ENCODE results near the gene GATAD2A.

GATAD2A gene

DNA sequence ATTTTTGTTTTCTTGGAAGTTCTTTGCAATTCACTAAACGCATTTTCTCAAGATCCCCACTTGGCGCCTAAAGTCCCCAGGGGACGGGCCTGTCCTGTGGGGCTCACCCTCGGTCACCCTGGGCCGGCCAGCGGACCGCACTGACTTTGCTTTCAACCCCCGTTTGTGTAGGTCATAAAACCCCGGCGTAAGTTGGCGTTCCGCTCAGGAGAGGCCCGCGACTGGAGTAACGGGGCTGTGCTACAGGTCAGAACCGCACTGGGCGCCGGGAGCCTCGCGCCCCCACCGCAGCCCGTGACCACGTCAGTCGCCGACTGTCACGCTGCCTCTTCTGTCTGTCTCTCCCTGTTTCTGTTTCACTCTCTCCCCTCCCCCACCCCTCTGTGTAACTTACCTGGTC lies 96.3 kb downstream of the GATAD2A start:
- no peak overlapping the region for H2AFZ ChIP-seq
- H3K4me2 ChIP-seq (ENCODE audit: low read length) = no peak overlapping the region
- TF ChIP-seq, protein P1, sequence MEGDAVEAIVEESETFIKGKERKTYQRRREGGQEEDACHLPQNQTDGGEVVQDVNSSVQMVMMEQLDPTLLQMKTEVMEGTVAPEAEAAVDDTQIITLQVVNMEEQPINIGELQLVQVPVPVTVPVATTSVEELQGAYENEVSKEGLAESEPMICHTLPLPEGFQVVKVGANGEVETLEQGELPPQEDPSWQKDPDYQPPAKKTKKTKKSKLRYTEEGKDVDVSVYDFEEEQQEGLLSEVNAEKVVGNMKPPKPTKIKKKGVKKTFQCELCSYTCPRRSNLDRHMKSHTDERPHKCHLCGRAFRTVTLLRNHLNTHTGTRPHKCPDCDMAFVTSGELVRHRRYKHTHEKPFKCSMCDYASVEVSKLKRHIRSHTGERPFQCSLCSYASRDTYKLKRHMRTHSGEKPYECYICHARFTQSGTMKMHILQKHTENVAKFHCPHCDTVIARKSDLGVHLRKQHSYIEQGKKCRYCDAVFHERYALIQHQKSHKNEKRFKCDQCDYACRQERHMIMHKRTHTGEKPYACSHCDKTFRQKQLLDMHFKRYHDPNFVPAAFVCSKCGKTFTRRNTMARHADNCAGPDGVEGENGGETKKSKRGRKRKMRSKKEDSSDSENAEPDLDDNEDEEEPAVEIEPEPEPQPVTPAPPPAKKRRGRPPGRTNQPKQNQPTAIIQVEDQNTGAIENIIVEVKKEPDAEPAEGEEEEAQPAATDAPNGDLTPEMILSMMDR (IDR thresholded peaks at IDR 0.05) = no peak
- no peaks in the 10 kb centered on the region for H3K4me1 ChIP-seq
- H3K9ac ChIP-seq = no peak overlapping the region
- no peak overlapping the region for H3K4me3 ChIP-seq (ENCODE audit: low read depth, low read length)
- no peak overlapping the region for H3K27ac ChIP-seq
- H3K9me3 ChIP-seq (ENCODE audit: control insufficient read depth, low read length) = no peaks in the 10 kb centered on the region
- no peaks in the 10 kb centered on the region for H3K27me3 ChIP-seq (ENCODE audit: control insufficient read depth, insufficient read depth, low read length)
- peaks cover 31% of the 10 kb centered on the region for H3K79me2 ChIP-seq
- no peaks in the 10 kb centered on the region for H3K36me3 ChIP-seq (ENCODE audit: control insufficient read depth, insufficient read depth, low read length)

DNA sequence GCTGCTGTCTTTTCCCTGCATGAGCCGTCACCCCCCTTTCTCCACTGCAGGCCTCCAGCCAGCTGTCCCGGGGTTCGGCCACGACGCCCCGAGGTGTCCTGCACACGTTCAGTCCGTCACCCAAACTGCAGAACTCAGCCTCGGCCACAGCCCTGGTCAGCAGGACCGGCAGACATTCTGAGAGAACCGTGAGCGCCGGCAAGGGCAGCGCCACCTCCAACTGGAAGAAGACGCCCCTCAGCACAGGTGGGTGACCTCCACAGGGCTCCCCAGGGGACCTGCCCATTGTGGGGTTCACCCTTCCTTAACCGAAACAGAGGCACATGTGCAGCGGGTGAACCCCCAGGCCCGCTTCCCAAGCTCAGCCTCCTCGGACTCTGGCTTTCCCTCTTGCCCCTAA lies 96.8 kb downstream of the GATAD2A start:
- no peak overlapping the region for H3K4me3 ChIP-seq (ENCODE audit: low read depth, low read length)
- no peaks in the 10 kb centered on the region for H3K27me3 ChIP-seq (ENCODE audit: control insufficient read depth, insufficient read depth, low read length)
- TF ChIP-seq, protein P1 (IDR thresholded peaks at IDR 0.05) = no peak
- H3K36me3 ChIP-seq (ENCODE audit: control insufficient read depth, insufficient read depth, low read length) = no peaks in the 10 kb centered on the region
- H3K4me2 ChIP-seq (ENCODE audit: low read length) = no peak overlapping the region
- H3K27ac ChIP-seq = no peak overlapping the region
- H3K79me2 ChIP-seq = peaks cover 26% of the 10 kb centered on the region
- no peaks in the 10 kb centered on the region for H3K9me3 ChIP-seq (ENCODE audit: control insufficient read depth, low read length)
- H3K4me1 ChIP-seq = no peaks in the 10 kb centered on the region
- H3K9ac ChIP-seq = no peak overlapping the region
- H2AFZ ChIP-seq = no peak overlapping the region

DNA sequence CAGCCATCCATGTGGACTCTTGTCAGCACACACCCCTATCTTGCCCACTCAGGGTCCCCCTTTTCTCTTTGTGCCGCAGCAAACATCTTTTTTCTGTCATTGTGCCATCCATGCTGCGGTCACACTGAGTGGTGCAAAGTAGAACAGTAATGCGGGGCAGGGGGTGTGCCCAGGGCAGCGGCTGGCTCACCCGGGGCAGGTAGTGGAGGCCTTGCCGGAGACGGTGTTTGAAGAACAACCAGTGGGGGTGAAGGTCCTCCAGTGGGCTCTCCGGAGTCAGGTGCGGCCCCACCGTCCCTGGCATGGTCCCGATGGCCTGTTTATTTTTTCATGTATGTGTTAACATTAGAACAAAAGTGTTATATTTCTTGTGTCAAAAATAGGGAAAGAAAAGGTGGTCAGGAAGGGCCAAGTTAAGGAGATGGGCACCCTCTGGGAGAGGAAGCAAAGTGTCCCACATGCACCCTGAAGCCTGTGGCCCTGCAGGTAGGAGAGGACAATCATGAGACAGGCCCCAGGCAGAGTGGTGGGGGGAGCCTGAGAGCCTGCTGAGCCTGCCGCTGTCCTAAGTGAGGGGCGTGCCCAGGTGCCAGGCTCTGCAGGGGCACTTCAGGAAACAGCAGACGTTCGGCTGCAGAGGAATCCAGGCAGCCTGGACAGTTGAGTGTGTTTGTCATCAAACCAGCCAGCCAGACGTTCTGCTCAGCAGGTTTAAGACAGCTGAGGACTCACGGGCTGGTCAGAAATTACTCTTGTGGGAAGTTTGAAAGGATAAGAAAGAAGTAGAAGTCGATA lies 97.5 kb downstream of the GATAD2A start:
- H3K36me3 ChIP-seq (ENCODE audit: control insufficient read depth, insufficient read depth, low read length) = no peaks in the 10 kb centered on the region
- TF ChIP-seq, protein P1 (IDR thresholded peaks at IDR 0.05) = no peak
- H3K9ac ChIP-seq = no peak overlapping the region

DNA sequence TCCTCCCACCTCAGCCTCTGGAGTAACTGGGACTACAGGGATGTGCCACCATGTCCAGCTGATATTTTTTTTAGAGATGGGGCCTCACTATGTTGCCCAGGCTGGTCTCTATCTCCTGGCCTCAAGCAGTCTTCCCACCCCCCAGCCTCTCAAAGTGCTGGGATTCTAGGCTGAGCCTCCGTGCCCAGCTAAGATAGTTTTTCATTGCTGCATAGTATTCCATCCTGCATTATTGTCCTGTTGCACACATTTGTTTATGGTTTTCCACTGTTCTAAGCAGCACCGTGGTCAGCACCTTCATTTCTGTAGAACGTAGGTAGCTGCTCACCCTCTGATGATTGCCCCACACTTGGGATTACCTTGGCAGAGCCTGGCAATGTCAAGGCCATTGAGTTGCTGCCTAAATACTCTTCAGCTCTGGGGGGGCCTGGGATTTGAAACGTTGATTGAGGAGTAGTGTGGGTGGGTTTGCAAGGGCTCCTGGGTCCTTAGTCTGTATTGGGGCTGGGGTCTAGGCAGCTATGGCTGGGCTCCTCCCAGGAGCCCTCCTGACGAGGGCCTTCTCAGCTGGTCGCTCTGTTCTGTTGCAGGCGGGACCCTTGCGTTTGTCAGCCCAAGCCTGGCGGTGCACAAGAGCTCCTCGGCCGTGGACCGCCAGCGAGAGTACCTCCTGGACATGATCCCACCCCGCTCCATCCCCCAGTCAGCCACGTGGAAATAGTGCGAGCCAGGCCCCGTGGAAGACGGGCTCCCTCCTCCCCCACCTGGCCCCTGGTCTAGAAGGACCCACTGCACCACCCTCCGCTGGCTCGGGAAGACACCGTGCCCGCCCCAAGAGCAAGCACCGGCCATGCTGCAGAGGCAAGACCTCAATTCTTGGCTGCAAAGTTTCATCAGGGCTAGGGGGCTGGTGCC lies 99.5 kb downstream of the GATAD2A start:
- Histone ChIP-seq H3K4me3 (ENCODE audit: low read depth, low read length) (no peak overlapping the region), H3K27me3 (ENCODE audit: control insufficient read depth, insufficient read depth, low read length) (no peaks in the 10 kb centered on the region), H3K79me2 (peaks cover 1% of the 10 kb centered on the region), H3K9me3 (ENCODE audit: control insufficient read depth, low read length) (no peaks in the 10 kb centered on the region), H3K4me1 (no peaks in the 10 kb centered on the region), H3K27ac (no peak overlapping the region), H3K9ac (no peak overlapping the region), H2AFZ (no peak overlapping the region), H3K4me2 (ENCODE audit: low read length) (no peak overlapping the region), H3K36me3 (ENCODE audit: control insufficient read depth, insufficient read depth, low read length) (no peaks in the 10 kb centered on the region)
- TF ChIP-seq, protein P1 (IDR thresholded peaks at IDR 0.05) = no peak

More for the DNA sequence above, 97.5 kb downstream of the GATAD2A start:
- H3K79me2 ChIP-seq = peaks cover 19% of the 10 kb centered on the region
- H3K27me3 ChIP-seq (ENCODE audit: control insufficient read depth, insufficient read depth, low read length) = no peaks in the 10 kb centered on the region
- H3K4me1 ChIP-seq = no peaks in the 10 kb centered on the region
- H2AFZ ChIP-seq = no peak overlapping the region
- H3K27ac ChIP-seq = no peak overlapping the region
- H3K9me3 ChIP-seq (ENCODE audit: control insufficient read depth, low read length) = no peaks in the 10 kb centered on the region
- no peak overlapping the region for H3K4me3 ChIP-seq (ENCODE audit: low read depth, low read length)
- H3K4me2 ChIP-seq (ENCODE audit: low read length) = no peak overlapping the region
